NCI-H524 treated with DMSO at 0.1 percent for 48 hours (cell line): ENCODE results near the gene CCDC106.

Source experiments
- DNase-seq: peaks from one replicate; lab custom pipeline; 2025; lab: John Stamatoyannopoulos, UW

Gene CCDC106

DNA sequence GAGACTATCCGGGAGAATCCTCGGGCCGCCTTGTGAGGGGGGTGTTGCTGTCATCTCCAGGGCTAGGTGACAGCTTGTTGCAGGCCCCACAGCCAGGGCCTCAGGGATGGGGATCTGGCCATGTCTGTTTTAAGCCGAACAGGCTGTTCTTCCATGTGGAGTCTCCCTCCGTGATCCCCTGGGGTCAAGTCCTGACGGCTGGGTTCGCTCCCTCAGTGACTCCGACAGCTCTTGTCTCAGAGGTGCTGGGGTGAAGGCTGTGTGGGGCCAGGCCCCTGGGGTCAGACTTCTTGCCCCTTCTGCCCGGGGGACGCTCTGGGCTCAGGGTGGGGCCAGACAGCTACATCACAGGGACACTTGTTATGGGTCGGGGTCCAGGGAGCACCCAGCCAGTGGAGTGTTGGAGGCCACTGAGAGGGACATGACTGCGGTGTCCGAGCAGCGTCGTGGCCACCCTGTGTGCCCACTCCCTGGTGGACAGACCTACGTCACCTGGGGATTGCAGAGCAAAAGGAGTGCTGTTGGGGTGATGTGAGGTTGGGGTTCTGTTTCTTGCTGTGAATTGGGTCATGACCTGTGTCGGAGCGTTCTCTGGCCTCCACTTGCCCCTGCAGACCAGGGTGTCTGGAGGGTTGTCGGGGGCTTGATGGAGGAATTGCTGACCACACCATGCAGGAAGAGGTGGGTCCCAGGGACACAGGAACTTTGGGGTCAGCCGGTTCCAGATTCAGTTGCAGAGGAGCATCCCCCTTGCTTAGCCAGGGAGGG, 48.5 kb downstream of the CCDC106 start:
- DNase-seq: no peak

- no peak for DNase-seq
These were observed 49.0 kb downstream of the CCDC106 start for GRCh38 chr19:55697069-55697440.

DNA sequence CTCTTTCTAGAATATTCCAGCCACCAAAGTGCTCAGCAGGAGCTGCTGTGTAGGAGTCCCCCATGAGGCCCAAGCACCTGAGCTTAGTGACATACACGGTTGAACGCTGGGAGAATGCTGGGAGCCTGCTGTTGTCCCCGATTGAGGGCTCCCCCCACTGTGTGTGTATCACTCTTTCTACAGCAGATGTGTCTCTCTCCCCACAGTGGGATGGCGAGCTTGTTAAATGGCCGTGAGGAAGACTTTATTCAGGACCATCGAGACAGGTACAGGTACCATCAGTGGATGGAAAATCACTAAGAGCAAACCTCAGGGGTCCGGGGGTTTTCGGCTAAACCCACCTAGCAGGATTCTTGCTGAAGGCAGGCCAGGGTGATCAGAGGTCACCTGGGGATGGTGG, 49.7 kb downstream of the CCDC106 start:
- DNase-seq: no peak

- DNase-seq: no peak
These were observed 50.2 kb downstream of the CCDC106 start for GRCh38 chr19:55698256-55698655.

GRCh38 chr19:55699221-55699620, 51.2 kb downstream of the CCDC106 start:
- no peak for DNase-seq

DNA sequence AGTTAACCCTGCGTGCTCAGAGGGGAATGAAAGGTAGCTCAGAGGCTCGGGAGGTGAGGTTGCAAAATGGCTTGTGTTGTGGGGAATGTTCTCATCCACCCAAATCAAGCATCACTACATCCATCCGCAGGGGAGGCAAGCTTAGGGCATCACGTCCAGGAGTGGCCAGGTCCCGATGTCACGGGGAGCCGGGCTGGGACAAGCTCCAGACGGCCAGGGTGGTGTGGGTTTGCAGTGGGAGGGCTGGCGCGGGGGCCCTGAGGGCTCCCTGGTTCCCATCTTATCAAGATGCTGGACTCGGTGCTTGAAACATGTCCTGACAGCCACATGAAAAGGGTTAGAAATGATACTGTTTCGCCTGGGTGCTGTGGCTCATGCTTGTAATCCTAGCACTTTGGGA, 52.8 kb downstream of the CCDC106 start:
- DNase-seq: no peak

DNA sequence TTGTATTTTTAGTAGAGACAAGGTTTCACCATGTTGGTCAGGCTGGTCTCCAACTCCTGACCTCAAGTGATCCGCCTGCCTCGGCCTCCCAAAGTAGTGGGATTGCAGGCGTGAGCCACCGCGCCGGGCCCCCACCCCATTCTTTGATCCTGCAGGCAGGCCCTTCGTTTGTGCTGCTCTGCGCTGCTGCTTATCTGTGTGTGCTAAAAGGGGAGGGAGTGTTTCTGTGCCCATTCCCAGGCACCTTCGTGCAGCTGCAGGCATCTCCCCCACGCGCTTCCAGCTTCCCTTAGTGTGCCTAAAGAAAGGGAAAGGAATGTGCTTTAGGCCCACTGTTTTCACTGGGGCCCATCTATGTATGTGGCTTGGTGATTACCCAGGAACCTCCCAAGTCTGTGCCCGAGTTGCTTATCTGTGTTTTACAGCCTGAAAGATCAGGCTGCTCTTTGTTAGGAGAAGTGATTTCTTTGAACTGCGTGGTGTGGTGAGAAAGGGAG, 54.2 kb downstream of the CCDC106 start:
- no peak for DNase-seq
